ENCODE results near the gene ZNF426.
"Not testable (repeated sequence)": the region's sequence is repeated elsewhere in the genome, so short reads cannot be mapped to it uniquely, and the experiment has no call there.

ZNF426 gene

GRCh38 chr19:9582081-9582725 is 43.8 kb upstream of the ZNF426 start:
- not testable (repeated sequence) for H2AK5ac ChIP-seq (ENCODE audit: low read depth, low read length); H3K79me1 ChIP-seq (ENCODE audit: low read depth, low read length); H2BK12ac ChIP-seq (ENCODE audit: low read length); H2BK120ac ChIP-seq (ENCODE audit: low read depth, low read length); H3K4me1 ChIP-seq (ENCODE audit: control insufficient read depth in 2 of 2, insufficient read depth in 1 of 2, low read depth in 1 of 2, low read length in 2 of 2); H3K9ac ChIP-seq (ENCODE audit: low read depth, low read length, poor library complexity); H3K4me2 ChIP-seq (ENCODE audit: insufficient read depth, low read length, poor library complexity, severe bottlenecking); H3K23ac ChIP-seq (ENCODE audit: low read depth, low read length, poor library complexity); H4K91ac ChIP-seq (ENCODE audit: low read depth, low read length, poor library complexity); H3K27me3 ChIP-seq (ENCODE audit: control insufficient read depth in 3 of 3, insufficient read depth in 3 of 3, low read depth in 1 of 3, low read length in 3 of 3); H3K4me3 ChIP-seq (ENCODE audit: low read length in 2 of 2); H2BK5ac ChIP-seq (ENCODE audit: low read length); H3K18ac ChIP-seq (ENCODE audit: low read length); DNase-seq (ENCODE audit: low spot score); H4K8ac ChIP-seq (ENCODE audit: low read depth, low read length); H3K27ac ChIP-seq (replicated peaks; ENCODE audit: low read length); H3K4ac ChIP-seq (ENCODE audit: low read length); H2BK15ac ChIP-seq (ENCODE audit: low read length); H3K14ac ChIP-seq (ENCODE audit: low read length); H2AFZ ChIP-seq (ENCODE audit: low read length)
- Histone ChIP-seq H3K9me3 (replicated peaks in 1 of 2; ENCODE audit: control insufficient read depth in 2 of 2, insufficient read depth in 1 of 2, low read depth in 1 of 2, low read length in 2 of 2) (peaks cover 19 to 60% of the 10 kb centered on the region in 2 donors), H3K36me3 (replicated peaks in 1 of 2; ENCODE audit: control insufficient read depth in 2 of 2, insufficient read depth in 2 of 2, low read length in 2 of 2) (peaks cover 21 to 56% of the 10 kb centered on the region in 2 donors)
- WGBS, 2 donors (ENCODE audit: extremely low coverage in 2 of 2, insufficient read length in 2 of 2, insufficient replicate concordance in 1 of 2): no CpG with 5 or more reads among the region's 13 CpGs

GRCh38 chr19:9580728-9581127 is 42.3 kb upstream of the ZNF426 start:
- H2BK120ac ChIP-seq (ENCODE audit: low read depth, low read length): no peak overlapping the region
- no peak overlapping the region for H3K9ac ChIP-seq (ENCODE audit: low read depth, low read length, poor library complexity)
- H3K4me1 ChIP-seq (ENCODE audit: control insufficient read depth in 2 of 2, insufficient read depth in 1 of 2, low read depth in 1 of 2, low read length in 2 of 2): no peaks in the 10 kb centered on the region
- H2AFZ ChIP-seq (ENCODE audit: low read length): no peak overlapping the region
- no CpG with 5 or more reads among the region's 5 CpGs for WGBS, 2 donors (ENCODE audit: extremely low coverage in 2 of 2, insufficient read length in 2 of 2, insufficient replicate concordance in 1 of 2)
- H3K4me2 ChIP-seq (ENCODE audit: insufficient read depth, low read length, poor library complexity, severe bottlenecking): no peak overlapping the region
- no peak for DNase-seq (ENCODE audit: low spot score)
- no peak overlapping the region for H4K8ac ChIP-seq (ENCODE audit: low read depth, low read length)
- H3K4ac ChIP-seq (ENCODE audit: low read length): no peak overlapping the region
- no peak overlapping the region for H3K27ac ChIP-seq (replicated peaks; ENCODE audit: low read length)
- H2BK12ac ChIP-seq (ENCODE audit: low read length): no peak overlapping the region
- H2BK15ac ChIP-seq (ENCODE audit: low read length): no peak overlapping the region
- peaks cover 21 to 61% of the 10 kb centered on the region in 2 donors for H3K36me3 ChIP-seq (replicated peaks in 1 of 2; ENCODE audit: control insufficient read depth in 2 of 2, insufficient read depth in 2 of 2, low read length in 2 of 2)
- no peak overlapping the region for H4K91ac ChIP-seq (ENCODE audit: low read depth, low read length, poor library complexity)
- peaks cover 25 to 75% of the 10 kb centered on the region in 2 donors for H3K9me3 ChIP-seq (replicated peaks in 1 of 2; ENCODE audit: control insufficient read depth in 2 of 2, insufficient read depth in 1 of 2, low read depth in 1 of 2, low read length in 2 of 2)
- H3K79me1 ChIP-seq (ENCODE audit: low read depth, low read length): peaks cover 5% of the 10 kb centered on the region
- no peak overlapping the region for H3K23ac ChIP-seq (ENCODE audit: low read depth, low read length, poor library complexity)
- no peak overlapping the region for H3K14ac ChIP-seq (ENCODE audit: low read length)
- H3K18ac ChIP-seq (ENCODE audit: low read length): no peak overlapping the region
- no peak overlapping the region for H2AK5ac ChIP-seq (ENCODE audit: low read depth, low read length)
- no peak overlapping the region for H2BK5ac ChIP-seq (ENCODE audit: low read length)
- H3K4me3 ChIP-seq (ENCODE audit: low read length in 2 of 2): no peak overlapping the region
- H3K27me3 ChIP-seq (ENCODE audit: control insufficient read depth in 3 of 3, insufficient read depth in 3 of 3, low read depth in 1 of 3, low read length in 3 of 3): no peaks in the 10 kb centered on the region

- H2AFZ ChIP-seq (ENCODE audit: low read length): no peak overlapping the region
- H3K4me2 ChIP-seq (ENCODE audit: insufficient read depth, low read length, poor library complexity, severe bottlenecking): no peak overlapping the region
- H3K36me3 ChIP-seq (replicated peaks in 1 of 2; ENCODE audit: control insufficient read depth in 2 of 2, insufficient read depth in 2 of 2, low read length in 2 of 2): peaks cover 38 to 91% of the 10 kb centered on the region in 2 donors
- peaks cover 15% of the 10 kb centered on the region for H3K79me1 ChIP-seq (ENCODE audit: low read depth, low read length)
- H3K27me3 ChIP-seq (ENCODE audit: control insufficient read depth in 3 of 3, insufficient read depth in 3 of 3, low read depth in 1 of 3, low read length in 3 of 3): peaks cover 0 to 2% (median 0%) of the 10 kb centered on the region in 3 experiments
- no peak overlapping the region for H3K9ac ChIP-seq (ENCODE audit: low read depth, low read length, poor library complexity)
- H3K4ac ChIP-seq (ENCODE audit: low read length): no peak overlapping the region
- no peaks in the 10 kb centered on the region for H3K4me1 ChIP-seq (ENCODE audit: control insufficient read depth in 2 of 2, insufficient read depth in 1 of 2, low read depth in 1 of 2, low read length in 2 of 2)
- no peak overlapping the region for H3K14ac ChIP-seq (ENCODE audit: low read length)
- H2BK12ac ChIP-seq (ENCODE audit: low read length): no peak overlapping the region
- H3K9me3 ChIP-seq (replicated peaks in 1 of 2; ENCODE audit: control insufficient read depth in 2 of 2, insufficient read depth in 1 of 2, low read depth in 1 of 2, low read length in 2 of 2): peaks cover 59 to 99% of the 10 kb centered on the region in 2 donors
- H4K91ac ChIP-seq (ENCODE audit: low read depth, low read length, poor library complexity): no peak overlapping the region
- no peak overlapping the region for H3K27ac ChIP-seq (replicated peaks; ENCODE audit: low read length)
- no peak overlapping the region for H3K4me3 ChIP-seq (ENCODE audit: low read length in 2 of 2)
- H2BK120ac ChIP-seq (ENCODE audit: low read depth, low read length): no peak overlapping the region
- no peak overlapping the region for H2AK5ac ChIP-seq (ENCODE audit: low read depth, low read length)
- no peak overlapping the region for H2BK15ac ChIP-seq (ENCODE audit: low read length)
- no peak overlapping the region for H3K18ac ChIP-seq (ENCODE audit: low read length)
- no peak overlapping the region for H3K23ac ChIP-seq (ENCODE audit: low read depth, low read length, poor library complexity)
- no CpG with 5 or more reads among the region's 6 CpGs for WGBS, 2 donors (ENCODE audit: extremely low coverage in 2 of 2, insufficient read length in 2 of 2, insufficient replicate concordance in 1 of 2)
- DNase-seq (ENCODE audit: low spot score): no peak
- H2BK5ac ChIP-seq (ENCODE audit: low read length): no peak overlapping the region
- H4K8ac ChIP-seq (ENCODE audit: low read depth, low read length): no peak overlapping the region
Observed at GRCh38 chr19:9570255-9570654, 31.8 kb upstream of the ZNF426 start.

DNA sequence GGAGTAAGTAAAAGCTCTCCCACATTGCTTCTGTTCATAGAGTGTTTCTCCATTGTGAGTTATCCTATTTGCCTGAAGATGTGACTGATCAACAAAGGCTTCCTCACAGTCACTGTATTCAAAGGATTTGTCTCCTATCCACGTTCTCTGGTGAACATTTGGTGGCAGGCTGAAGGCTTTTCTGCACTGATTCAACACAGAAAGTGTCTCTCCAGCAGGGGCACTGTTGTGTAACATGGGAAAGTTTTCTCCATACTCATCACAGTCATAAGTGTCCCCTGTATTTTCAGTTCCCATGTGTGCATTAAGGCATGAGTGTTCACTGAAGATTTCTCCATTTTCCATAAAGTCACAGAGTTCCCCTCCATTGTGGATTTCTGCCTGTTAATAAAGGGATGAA is 28.3 kb upstream of the ZNF426 start:
- Histone ChIP-seq H4K8ac (ENCODE audit: low read depth, low read length) (no peak overlapping the region), H2BK15ac (ENCODE audit: low read length) (no peak overlapping the region), H2BK120ac (ENCODE audit: low read depth, low read length) (no peak overlapping the region), H3K23ac (ENCODE audit: low read depth, low read length, poor library complexity) (no peak overlapping the region), H3K27me3 (ENCODE audit: control insufficient read depth in 3 of 3, insufficient read depth in 3 of 3, low read depth in 1 of 3, low read length in 3 of 3) (no peaks in the 10 kb centered on the region), H3K14ac (ENCODE audit: low read length) (no peak overlapping the region), H3K79me1 (ENCODE audit: low read depth, low read length) (peaks cover 8% of the 10 kb centered on the region), H3K4me2 (ENCODE audit: insufficient read depth, low read length, poor library complexity, severe bottlenecking) (no peak overlapping the region), H3K18ac (ENCODE audit: low read length) (no peak overlapping the region), H3K9me3 (replicated peaks in 1 of 2; ENCODE audit: control insufficient read depth in 2 of 2, insufficient read depth in 1 of 2, low read depth in 1 of 2, low read length in 2 of 2) (peaks cover 67 to 100% of the 10 kb centered on the region in 2 donors), H3K27ac (replicated peaks; ENCODE audit: low read length) (no peak overlapping the region), H3K4ac (ENCODE audit: low read length) (no peak overlapping the region), H2AFZ (ENCODE audit: low read length) (no peak overlapping the region), H2BK12ac (ENCODE audit: low read length) (no peak overlapping the region), H4K91ac (ENCODE audit: low read depth, low read length, poor library complexity) (no peak overlapping the region), H2BK5ac (ENCODE audit: low read length) (no peak overlapping the region), H3K4me3 (ENCODE audit: low read length in 2 of 2) (no peak overlapping the region), H3K9ac (ENCODE audit: low read depth, low read length, poor library complexity) (no peak overlapping the region), H3K4me1 (ENCODE audit: control insufficient read depth in 2 of 2, insufficient read depth in 1 of 2, low read depth in 1 of 2, low read length in 2 of 2) (no peaks in the 10 kb centered on the region), H3K36me3 (replicated peaks in 1 of 2; ENCODE audit: control insufficient read depth in 2 of 2, insufficient read depth in 2 of 2, low read length in 2 of 2) (peaks cover 52 to 99% of the 10 kb centered on the region in 2 donors), H2AK5ac (ENCODE audit: low read depth, low read length) (no peak overlapping the region)
- WGBS, 2 donors (ENCODE audit: extremely low coverage in 2 of 2, insufficient read length in 2 of 2, insufficient replicate concordance in 1 of 2): no CpG with 5 or more reads among the region's 1 CpG
- no peak for DNase-seq (ENCODE audit: low spot score)
